ENCODE data around the gene VGF.
"Not testable (repeated sequence)": the region's sequence is repeated elsewhere in the genome, so short reads cannot be mapped to it uniquely, and the experiment has no call there.

Gene VGF

DNA sequence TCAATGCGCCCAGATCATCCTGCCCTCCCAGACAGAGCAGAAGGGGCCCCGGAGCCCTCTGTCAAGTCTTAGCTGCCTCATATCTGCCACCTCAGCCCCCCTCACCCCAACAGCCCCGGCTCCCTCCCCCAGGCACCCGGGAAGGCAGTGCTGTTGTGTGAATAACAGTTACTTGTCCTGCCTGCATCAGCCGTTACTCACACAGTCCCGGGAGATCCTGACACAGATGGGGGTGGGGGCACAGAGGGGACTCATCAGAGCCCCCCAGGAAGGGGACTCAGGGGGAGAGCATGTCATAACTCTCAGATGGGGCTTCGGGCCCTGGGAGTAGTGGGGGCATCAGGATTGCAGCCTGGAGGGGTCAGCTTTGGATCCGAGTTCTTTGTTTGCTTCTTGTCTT is 50.9 kb downstream of the VGF start:
- DNase-seq: no peak

- no peak for DNase-seq
Observed at GRCh38 chr7:101113836-101114235, 51.5 kb downstream of the VGF start.

DNA sequence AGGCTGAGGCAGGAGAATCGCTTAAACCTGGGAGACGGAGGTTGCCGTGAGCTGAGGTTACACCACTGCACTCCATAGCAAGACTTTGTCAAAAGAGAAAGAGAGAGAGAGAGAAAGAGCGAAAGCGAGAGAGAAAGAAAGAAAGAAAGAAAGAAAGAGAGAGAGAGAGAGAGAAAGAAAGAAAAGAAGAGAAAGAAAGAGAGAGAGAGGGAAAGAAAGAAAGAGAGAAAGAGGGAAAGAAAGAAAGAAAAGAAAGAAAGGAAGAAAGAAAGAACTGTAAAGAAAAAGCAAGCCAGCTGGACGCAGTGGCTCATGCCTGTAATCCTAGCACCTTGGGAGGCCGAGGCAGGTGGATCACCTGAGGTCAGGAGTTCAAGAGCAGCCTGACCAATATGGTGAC is 52.2 kb downstream of the VGF start:
- DNase-seq: not testable (repeated sequence)
